Neural cell (in vitro differentiated cells): Measurements from ENCODE around the gene CDCP2.

Experiments
- CTCF ChIP-seq: fragments of 450-650 bp; IDR thresholded peaks from 2 replicates; pipeline ENCODE4 v1.5.1; 2014; ENCODE audit warnings: antibody characterized with exemption, mild to moderate bottlenecking, moderate library complexity; ENCODE audit not compliant: poor library complexity, severe bottlenecking
- EP300 ChIP-seq: fragments of 450-650 bp; conservative IDR thresholded peaks from 2 replicates; pipeline ENCODE4 v1.6.1; 2014; ENCODE audit warnings: antibody characterized with exemption, mild to moderate bottlenecking, moderate library complexity; ENCODE audit not compliant: poor library complexity, severe bottlenecking
- EZH2 ChIP-seq: fragments of 200-600, 300-800 bp; shearing (Covaris generic), sonication (generic); IDR thresholded peaks from 2 replicates; pipeline ENCODE4 v1.6.1; 2014; ENCODE audit warnings: antibody characterized with exemption, low read length, borderline replicate concordance, mild to moderate bottlenecking; ENCODE audit not compliant: insufficient read depth, poor library complexity, severe bottlenecking
- MXI1 ChIP-seq: fragments of 450-650 bp; conservative IDR thresholded peaks from 2 replicates; pipeline ENCODE4 v1.6.1; 2014; ENCODE audit warnings: antibody characterized with exemption, mild to moderate bottlenecking; ENCODE audit not compliant: poor library complexity, severe bottlenecking
- POLR2AphosphoS5 ChIP-seq: IDR thresholded peaks from 2 replicates; pipeline ENCODE4 v1.6.1; 2012
- RAD21 ChIP-seq: fragments of 450-650 bp; conservative IDR thresholded peaks from 2 replicates; pipeline ENCODE4 v1.6.1; 2014; ENCODE audit warnings: antibody characterized with exemption, mild to moderate bottlenecking, moderate library complexity
- SMC3 ChIP-seq: fragments of 450-650 bp; conservative IDR thresholded peaks from 2 replicates; pipeline ENCODE4 v1.6.1; 2014; ENCODE audit warnings: antibody characterized with exemption, mild to moderate bottlenecking, moderate library complexity; ENCODE audit not compliant: poor library complexity
- TAF1 ChIP-seq: IDR thresholded peaks from 2 replicates; pipeline ENCODE4 v1.6.1; 2012; ENCODE audit warnings: low read depth
- TF ChIP-seq, protein P1 (sequence below): IDR thresholded peaks from 2 replicates; pipeline ENCODE4 v1.6.1; 2012; ENCODE audit warnings: borderline replicate concordance

DNA sequence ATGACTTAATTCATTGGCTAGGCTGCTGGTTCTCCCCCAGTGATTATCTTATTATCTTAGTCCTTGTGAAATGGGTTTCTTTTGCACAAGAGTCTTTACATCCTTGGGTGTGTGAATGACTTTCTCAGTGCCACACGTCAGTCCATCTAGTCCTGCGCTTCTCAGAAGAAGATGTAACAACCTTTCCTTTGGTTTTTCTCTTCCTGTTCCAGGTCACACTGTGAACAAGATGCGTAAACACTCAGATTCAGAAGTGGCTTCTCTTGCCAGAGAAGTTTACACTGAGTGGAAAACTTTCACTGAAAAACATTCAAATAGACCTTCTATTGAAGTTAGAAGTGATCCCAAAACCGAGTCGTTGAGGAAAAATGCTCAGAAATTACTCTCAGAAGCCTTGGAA is 64.4 kb downstream of the CDCP2 start:
- TF ChIP-seq CTCF, result no peak
- no peak for TF ChIP-seq EP300
- no peak for TF ChIP-seq SMC3
- no peak for TF ChIP-seq TAF1
- no peak for TF ChIP-seq EZH2
- TF ChIP-seq RAD21, result no peak
- TF ChIP-seq, protein P1, sequence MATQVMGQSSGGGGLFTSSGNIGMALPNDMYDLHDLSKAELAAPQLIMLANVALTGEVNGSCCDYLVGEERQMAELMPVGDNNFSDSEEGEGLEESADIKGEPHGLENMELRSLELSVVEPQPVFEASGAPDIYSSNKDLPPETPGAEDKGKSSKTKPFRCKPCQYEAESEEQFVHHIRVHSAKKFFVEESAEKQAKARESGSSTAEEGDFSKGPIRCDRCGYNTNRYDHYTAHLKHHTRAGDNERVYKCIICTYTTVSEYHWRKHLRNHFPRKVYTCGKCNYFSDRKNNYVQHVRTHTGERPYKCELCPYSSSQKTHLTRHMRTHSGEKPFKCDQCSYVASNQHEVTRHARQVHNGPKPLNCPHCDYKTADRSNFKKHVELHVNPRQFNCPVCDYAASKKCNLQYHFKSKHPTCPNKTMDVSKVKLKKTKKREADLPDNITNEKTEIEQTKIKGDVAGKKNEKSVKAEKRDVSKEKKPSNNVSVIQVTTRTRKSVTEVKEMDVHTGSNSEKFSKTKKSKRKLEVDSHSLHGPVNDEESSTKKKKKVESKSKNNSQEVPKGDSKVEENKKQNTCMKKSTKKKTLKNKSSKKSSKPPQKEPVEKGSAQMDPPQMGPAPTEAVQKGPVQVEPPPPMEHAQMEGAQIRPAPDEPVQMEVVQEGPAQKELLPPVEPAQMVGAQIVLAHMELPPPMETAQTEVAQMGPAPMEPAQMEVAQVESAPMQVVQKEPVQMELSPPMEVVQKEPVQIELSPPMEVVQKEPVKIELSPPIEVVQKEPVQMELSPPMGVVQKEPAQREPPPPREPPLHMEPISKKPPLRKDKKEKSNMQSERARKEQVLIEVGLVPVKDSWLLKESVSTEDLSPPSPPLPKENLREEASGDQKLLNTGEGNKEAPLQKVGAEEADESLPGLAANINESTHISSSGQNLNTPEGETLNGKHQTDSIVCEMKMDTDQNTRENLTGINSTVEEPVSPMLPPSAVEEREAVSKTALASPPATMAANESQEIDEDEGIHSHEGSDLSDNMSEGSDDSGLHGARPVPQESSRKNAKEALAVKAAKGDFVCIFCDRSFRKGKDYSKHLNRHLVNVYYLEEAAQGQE, result no peak
- no peak for TF ChIP-seq POLR2AphosphoS5
- no peak for TF ChIP-seq MXI1
